ENCODE data around the gene PSMD1.

Gene PSMD1

DNA sequence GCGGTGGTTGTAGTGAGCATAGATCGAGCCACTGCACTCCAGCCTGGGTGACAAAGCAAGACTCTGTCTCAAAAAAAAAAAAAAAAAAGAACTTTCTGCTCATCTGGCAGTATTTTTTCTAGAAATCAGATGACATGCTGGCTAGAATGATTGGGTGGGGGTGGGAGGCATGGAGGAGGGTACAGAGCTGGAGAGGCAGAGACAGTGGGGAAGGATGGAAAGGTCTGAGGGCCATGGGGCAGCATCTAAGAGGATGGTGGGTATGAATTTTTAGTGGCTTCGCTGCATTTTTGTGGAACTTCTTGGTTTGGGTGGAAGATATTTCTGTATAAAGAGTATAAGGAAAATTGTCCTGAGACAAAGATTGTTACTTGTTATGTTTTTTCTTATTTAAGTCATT, 165.1 kb downstream of the PSMD1 start:
- Histone ChIP-seq H3K4me1 (peaks cover 0 to 34% (median 13%) of the 10 kb centered on the region in 4 donors), H3K4me3 (no peak overlapping the region), H3K9me3 (no peaks in the 10 kb centered on the region), H3K36me3 (peaks cover 3 to 27% (median 5%) of the 10 kb centered on the region in 3 donors), H3K27me3 (no peaks in the 10 kb centered on the region), H3K27ac (peak overlapping the region; percentile 81 to 88)
- intact Hi-C loops (cut with DNase I; ENCODE audit: low total_unique reads) = no loop called here
- TF ChIP-seq, protein P1, sequence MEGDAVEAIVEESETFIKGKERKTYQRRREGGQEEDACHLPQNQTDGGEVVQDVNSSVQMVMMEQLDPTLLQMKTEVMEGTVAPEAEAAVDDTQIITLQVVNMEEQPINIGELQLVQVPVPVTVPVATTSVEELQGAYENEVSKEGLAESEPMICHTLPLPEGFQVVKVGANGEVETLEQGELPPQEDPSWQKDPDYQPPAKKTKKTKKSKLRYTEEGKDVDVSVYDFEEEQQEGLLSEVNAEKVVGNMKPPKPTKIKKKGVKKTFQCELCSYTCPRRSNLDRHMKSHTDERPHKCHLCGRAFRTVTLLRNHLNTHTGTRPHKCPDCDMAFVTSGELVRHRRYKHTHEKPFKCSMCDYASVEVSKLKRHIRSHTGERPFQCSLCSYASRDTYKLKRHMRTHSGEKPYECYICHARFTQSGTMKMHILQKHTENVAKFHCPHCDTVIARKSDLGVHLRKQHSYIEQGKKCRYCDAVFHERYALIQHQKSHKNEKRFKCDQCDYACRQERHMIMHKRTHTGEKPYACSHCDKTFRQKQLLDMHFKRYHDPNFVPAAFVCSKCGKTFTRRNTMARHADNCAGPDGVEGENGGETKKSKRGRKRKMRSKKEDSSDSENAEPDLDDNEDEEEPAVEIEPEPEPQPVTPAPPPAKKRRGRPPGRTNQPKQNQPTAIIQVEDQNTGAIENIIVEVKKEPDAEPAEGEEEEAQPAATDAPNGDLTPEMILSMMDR (IDR thresholded peaks at IDR 0.05) = no peak
- DNase-seq = peak in 1 of 2 donors; percentile 46
